Stimulated activated CD4-positive, alpha-beta T cell treated with anti-CD3 and anti-CD28 coated beads, Interleukin-4, amount 100 ng/mL, for 48 hours (primary cell): ENCODE results near the gene PACS1.
"Not testable (repeated sequence)": the region's sequence is repeated elsewhere in the genome, so short reads cannot be mapped to it uniquely, and the experiment has no call there.

Experiments
- DNase-seq, 2 donors: peaks; one replicate each; pipeline ENCODE4 v3.0.0-alpha.2; 2020; ENCODE audit warnings: low read depth in 2 of 2

The PACS1 gene

GRCh38 chr11:66253081-66253480, 183.0 kb downstream of the PACS1 start:
- not testable (repeated sequence) for DNase-seq

- DNase-seq: no peak
These were observed 188.4 kb downstream of the PACS1 start for GRCh38 chr11:66258473-66258893.

DNA sequence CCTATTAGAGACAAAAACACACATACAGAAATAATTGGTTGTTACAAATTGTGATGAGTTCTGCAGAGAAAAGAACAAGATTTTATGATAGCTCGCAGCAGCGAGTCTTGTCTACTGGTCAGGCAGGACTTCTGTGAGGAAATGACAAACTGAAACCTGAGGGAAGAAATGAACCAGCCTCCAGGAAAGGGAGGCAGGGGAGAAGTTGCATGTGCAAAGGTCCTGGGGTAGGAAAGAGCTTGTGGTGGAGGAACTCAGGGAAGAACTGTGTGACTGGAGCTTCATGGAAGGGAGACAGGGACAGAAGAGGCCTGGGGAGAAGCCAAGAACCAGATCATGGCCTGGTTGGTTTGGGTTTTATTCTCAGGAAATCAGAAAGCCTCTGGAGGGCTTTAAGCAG, 189.2 kb downstream of the PACS1 start:
- no peak for DNase-seq

DNA sequence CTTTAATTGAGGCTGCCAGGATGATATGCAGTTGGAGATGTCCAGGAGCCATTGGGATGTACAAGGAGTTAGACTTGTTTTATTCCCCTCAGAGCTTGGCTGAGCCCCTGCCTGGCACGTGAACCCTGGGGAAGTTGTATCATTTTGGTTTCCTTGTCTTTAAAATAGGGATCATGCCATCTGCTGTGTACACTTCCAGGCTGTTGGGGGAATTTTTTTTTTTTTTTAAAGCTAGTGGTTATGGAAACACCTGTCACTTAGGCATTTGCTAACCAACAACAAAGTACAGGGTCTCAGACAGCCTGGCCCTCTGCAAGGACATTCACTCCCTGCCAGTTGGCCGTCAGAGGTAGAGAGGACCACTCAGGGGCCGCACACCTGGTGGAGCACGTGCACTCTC, 189.9 kb downstream of the PACS1 start:
- DNase-seq: no peak

GRCh38 chr11:66261578-66261977, 191.5 kb downstream of the PACS1 start:
- no peak for DNase-seq

DNA sequence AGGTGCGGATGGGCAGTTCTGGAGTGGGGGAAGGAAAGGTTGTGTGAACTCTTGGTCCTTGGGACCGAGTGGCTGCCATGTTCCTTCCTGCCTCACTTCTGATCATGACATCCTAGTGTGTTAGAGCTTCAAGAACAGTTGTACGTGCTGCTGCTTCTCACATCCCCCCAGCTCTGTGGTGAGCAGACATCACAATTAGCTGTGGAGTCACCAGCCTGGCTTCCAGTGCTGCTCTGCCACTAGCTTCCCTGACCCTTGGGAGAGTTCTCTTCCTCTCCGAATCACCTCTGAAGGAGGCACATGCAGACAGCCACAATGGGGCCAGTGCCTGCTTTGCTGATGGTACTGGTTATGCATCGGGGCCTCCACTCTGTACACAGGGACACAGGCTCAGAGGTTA, 192.1 kb downstream of the PACS1 start:
- no peak for DNase-seq

- DNase-seq: no peak
These were observed 192.6 kb downstream of the PACS1 start for GRCh38 chr11:66262696-66263095.

DNA sequence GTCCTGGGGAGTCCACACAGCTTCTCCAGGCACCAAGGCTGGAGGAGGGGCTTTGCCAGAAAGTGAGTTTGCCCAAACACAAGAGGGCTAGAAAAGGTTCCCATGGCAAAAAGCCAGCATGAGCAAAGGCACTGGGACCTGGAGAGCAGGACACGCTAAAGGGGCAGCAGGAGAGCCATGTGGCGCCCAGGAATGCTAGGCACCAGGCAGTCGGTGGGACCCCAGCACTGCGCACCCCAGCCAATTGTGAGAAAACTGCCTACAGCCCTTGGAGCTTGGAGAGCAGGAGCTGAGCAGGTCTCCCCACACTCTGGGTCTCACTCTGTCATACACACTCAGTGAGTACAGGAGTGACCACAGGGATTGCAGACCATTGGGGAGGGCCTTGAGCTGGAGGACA, 193.2 kb downstream of the PACS1 start:
- no peak for DNase-seq

- no peak for DNase-seq
These were observed 193.7 kb downstream of the PACS1 start for GRCh38 chr11:66263785-66264184.

DNA sequence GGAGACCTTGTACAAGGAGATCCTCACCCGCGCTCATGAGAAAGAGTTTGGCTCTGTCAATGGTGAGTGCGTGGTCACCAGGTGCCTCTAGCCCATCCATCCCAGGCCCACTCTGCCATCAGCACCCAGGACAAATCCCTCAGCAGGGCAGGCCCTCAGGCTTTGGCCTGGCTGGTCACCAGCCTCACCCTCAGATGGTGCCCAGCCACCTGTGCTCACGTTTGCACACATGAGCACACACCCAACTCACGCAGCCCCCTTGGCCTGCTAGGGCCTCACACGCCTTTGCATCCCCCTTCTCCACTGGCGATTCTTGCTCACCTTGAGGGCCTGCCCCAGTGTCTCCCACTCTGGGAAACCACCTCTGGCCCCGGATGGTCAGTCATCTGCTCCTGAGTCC, 194.3 kb downstream of the PACS1 start:
- no peak for DNase-seq

DNA sequence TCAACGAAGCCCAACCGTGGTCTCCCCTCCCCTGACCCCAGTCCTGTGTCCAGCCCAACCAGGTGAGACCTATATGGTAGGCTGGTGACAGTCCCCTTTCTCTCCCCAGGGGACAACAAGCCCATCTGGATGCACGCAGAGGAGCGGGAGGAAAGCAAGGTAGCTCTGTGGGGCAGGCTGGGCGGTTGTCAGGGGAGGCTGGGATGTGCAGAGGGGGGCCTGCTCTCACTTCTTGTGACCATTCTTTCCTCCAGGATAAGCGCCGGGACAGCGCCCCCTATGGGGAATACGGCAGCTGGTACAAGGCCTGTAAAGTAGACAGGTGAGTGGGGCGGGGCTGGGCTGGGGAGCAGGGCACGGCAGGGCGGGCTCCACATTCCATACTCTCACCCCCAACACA, 194.8 kb downstream of the PACS1 start:
- peak; percentile 42 to 58 for DNase-seq

DNA sequence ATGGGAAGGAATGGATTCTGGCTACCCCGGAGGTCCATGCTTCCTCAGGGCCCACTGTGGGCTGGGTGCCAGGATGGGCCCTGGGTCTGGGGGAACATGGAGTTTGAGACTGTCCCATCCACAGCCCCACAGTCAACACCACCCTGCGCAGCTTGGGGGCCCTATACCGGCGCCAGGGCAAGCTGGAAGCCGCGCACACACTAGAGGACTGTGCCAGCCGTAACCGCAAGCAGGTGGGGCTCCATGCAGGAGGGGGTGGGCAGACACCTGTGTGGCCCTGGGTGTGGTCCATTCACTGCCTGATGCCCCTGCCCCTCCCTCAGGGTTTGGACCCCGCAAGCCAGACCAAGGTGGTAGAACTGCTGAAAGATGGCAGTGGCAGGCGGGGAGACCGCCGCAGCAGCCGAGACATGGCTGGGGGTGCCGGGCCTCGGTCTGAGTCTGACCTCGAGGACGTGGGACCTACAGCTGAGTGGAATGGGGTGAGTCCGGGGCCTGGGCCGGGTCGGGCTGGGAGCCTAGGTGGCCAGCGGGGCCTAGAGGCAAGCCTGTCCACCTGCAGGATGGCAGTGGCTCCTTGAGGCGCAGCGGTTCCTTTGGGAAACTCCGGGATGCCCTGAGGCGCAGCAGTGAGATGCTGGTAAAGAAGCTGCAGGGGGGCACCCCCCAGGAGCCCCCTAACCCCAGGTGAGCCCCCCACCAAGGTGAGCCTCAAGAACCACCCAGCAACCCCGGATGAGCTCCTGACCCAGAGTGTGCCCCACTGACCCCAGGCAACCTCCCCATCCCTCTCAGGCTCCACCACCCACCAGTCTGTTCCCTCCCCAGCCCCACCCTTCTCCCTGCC, 195.7 kb downstream of the PACS1 start:
- DNase-seq: no peak

DNA sequence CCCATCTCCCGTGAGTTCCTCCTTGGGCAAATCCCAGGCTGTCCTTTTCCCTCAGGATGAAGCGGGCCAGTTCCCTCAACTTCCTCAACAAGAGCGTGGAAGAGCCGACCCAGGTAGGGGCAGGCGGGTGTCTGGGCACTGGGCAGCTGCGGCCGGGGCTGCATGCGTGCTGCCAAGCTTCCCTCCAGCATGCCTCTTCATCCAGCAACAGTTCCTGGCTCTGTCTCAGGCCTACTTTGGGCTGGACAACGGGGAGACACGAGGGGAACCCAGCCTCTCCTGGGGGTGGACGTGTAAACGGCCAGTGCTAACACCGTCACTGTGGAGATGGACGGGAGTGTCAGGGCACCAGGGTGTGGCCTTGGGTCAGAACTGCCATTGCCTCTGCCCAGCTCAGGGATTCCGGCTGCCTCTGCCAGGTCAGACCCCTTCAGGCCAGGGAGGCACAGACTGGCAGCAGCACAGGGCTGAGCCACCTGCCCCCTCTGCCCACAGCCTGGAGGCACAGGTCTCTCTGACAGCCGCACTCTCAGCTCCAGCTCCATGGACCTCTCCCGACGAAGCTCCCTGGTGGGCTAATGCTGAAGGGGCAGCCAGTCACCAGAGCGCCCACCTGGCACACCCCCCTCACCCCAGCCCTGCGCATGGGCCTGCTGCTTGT, 196.4 kb downstream of the PACS1 start:
- no peak for DNase-seq

GRCh38 chr11:66267039-66267378, 196.9 kb downstream of the PACS1 start:
- DNase-seq: no peak

GRCh38 chr11:66267379-66268243, 197.5 kb downstream of the PACS1 start:
- peak; percentile 85 to 88 for DNase-seq

GRCh38 chr11:66268244-66268951, 198.3 kb downstream of the PACS1 start, which contains the start of gene RAB1B:
RAB1B (plus strand) TSS chr11:66268639; CDS start chr11:66268680, 41 bp downstream.
- peak; percentile 99 for DNase-seq

DNA sequence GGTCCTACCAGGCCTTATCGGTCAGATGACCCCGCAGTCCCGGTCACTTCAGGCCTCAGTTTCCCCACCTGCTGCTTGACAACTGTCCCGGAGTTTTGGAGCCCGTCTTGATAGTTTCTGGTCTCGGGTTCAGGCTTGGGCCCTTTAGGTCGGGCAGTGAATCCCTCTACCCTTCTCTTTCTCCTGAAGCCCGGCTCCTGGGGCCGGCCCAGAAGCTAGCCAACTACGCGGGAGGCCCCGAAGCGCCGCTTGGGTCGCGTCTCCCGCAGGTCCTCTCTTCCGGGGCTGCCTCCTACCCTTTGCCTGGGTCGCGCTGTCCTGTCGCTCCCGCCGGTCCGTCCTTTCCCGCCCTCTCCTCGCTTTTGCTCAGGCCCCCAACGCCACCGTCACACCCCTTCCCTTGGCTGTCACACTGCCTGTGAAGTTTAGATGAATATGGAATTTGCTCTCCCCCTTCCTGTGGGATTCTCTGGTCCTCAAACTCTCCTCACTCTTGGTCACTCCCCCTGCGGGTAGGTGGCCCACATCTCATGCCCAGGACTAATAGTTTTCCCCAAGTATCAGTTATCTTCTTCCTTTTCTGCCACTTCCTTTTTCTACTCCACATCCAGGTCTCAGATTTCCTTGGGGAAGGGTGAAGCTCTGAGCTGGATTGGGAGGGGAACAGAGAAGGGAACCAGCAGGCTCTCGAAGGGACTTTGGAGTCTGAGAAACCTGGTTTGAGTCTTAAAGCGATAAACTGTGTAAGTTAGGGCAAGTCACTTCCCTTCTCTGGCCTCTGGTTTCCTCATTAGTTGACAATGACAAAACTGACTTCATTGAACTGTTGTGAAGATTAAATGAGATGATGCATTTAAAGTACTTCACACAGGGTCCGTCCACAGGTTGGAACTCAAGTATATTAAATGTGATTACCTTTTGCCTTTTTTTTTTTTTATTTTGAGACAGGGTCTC, 199.2 kb downstream of the PACS1 start:
- no peak for DNase-seq

GRCh38 chr11:66271816-66272215, 201.7 kb downstream of the PACS1 start:
- no peak for DNase-seq

DNA sequence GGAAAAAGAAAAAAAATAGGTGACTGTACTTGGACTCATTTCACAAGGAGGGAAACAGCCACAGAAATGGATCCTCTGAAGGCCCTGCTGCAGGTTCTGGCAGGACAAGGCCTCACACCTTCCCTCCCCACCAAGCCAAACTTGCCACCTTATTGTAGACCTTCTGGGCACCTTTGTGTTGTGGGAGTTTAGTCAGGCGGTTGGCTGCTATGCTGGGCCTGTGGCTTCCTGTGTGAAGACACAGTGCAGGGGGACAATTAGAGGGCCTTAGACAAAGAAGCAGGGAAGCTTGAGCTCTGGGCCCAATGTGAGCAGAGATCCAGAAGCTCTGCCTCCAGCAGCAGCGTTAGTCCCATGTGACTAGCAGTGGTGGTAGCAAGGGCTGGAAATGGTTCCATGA, 202.5 kb downstream of the PACS1 start:
- no peak for DNase-seq

DNA sequence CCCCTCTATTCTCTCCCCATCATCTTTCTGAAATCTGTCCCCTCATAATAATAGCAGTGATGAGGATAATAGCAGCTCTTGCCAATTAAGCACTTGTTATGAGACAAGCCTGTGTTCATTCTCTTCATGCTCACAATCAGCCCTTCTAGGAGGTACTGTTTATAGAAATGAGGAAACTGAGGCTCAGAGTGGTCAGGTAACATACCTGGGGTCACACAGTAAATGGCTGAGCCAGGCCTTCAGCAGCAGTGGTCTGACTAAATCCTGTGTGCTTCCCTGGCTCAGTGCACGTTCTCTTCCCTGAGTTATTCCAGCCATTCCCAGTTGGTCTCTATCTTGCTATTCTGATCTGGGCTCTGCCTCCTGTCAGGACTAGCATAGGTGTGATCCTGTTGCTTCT, 204.1 kb downstream of the PACS1 start:
- DNase-seq: no peak

GRCh38 chr11:66275396-66275795, 205.3 kb downstream of the PACS1 start:
- no peak for DNase-seq
